ENCODE results near the gene MIEF2.

DNA sequence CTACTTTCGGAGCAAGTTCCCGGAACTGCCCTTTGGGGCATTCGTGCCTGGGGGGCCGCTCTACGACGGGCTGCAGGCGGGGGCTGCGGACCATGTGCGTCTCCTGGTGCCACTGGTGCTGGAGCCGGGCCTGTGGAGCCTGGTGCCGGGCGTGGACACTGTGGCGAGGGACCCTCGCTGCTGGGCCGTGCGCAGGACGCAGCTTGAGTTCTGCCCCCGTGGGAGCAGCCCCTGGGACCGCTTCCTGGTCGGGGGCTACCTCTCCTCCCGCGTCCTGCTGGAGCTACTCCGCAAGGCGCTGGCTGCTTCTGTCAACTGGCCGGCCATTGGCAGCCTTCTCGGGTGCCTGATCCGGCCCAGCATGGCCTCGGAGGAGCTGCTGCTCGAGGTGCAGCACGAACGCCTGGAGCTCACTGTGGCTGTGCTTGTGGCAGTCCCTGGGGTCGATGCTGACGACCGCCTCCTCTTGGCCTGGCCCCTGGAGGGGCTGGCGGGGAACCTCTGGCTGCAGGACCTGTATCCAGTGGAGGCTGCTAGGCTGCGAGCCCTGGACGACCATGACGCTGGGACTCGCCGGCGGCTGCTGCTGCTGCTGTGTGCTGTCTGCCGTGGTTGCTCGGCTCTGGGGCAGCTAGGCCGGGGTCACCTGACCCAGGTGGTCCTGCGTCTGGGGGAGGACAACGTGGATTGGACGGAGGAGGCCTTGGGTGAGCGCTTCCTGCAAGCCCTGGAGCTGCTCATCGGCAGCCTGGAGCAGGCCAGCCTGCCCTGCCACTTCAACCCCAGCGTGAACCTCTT, 3.6 kb downstream of the MIEF2 start:
- TF ChIP-seq, protein P1, sequence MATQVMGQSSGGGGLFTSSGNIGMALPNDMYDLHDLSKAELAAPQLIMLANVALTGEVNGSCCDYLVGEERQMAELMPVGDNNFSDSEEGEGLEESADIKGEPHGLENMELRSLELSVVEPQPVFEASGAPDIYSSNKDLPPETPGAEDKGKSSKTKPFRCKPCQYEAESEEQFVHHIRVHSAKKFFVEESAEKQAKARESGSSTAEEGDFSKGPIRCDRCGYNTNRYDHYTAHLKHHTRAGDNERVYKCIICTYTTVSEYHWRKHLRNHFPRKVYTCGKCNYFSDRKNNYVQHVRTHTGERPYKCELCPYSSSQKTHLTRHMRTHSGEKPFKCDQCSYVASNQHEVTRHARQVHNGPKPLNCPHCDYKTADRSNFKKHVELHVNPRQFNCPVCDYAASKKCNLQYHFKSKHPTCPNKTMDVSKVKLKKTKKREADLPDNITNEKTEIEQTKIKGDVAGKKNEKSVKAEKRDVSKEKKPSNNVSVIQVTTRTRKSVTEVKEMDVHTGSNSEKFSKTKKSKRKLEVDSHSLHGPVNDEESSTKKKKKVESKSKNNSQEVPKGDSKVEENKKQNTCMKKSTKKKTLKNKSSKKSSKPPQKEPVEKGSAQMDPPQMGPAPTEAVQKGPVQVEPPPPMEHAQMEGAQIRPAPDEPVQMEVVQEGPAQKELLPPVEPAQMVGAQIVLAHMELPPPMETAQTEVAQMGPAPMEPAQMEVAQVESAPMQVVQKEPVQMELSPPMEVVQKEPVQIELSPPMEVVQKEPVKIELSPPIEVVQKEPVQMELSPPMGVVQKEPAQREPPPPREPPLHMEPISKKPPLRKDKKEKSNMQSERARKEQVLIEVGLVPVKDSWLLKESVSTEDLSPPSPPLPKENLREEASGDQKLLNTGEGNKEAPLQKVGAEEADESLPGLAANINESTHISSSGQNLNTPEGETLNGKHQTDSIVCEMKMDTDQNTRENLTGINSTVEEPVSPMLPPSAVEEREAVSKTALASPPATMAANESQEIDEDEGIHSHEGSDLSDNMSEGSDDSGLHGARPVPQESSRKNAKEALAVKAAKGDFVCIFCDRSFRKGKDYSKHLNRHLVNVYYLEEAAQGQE (IDR thresholded peaks at IDR 0.05; ENCODE audit: insufficient read depth in 1 of 2, low read depth in 2 of 2, low read length in 1 of 2): no peak
- TF ChIP-seq CTCF (IDR thresholded peaks at IDR 0.05) (no peak), SIN3A (IDR thresholded peaks at IDR 0.05; ENCODE audit: borderline replicate concordance, insufficient read depth, low read depth, low read length) (no peak), POLR2AphosphoS5 (IDR thresholded peaks at IDR 0.05; ENCODE audit: low read depth, low read length) (no peak)

Measured in Panc1 (cell line).